HepG2 (cell line): ENCODE measurements around the gene IL1B. TPM values are rescaled to one million over a fixed set of nuclear protein-coding genes. Genes with fewer than 3 reads are reported as not detected.

Experiments used
- ATAC-seq: fragments of 200-7000 bp; cut with Tn5 transposase; 3 replicates; pipeline ENCODE4 v1.9.1; 2020; ENCODE audit warnings: mild to moderate bottlenecking, moderate library complexity
- BruUV-seq: library from RNA; stranded (reverse); fragments of 400-500 nt; replicated peaks from 2 replicates; lab custom pipeline; 2021; lab: Mats Ljungman, UMichigan
- CTCF ChIA-PET: fragments of 300-600 bp; formaldehyde crosslinking; extraction: SDS; loops from one replicate; lab custom pipeline; 2021; ENCODE audit warnings: low total read pairs, inconsistent platforms, low intra/inter-chr PET ratio; lab: Yijun Ruan, JAX
- POLR2A ChIA-PET: fragments of 350-600 bp; sonication (Branson Sonifier 250); formaldehyde crosslinking; loops from one replicate; lab custom pipeline; 2020; ENCODE audit warnings: antibody characterized with exemption, inconsistent platforms; lab: Yijun Ruan, JAX
- DNase-seq: peaks from one replicate; pipeline ENCODE4 v3.0.0-alpha.2; 2015; ENCODE audit warnings: low spot score
- FAIRE-seq: peaks from 3 replicates; lab custom pipeline; 2011; peaks lifted over from hg19 to GRCh38; lab: Jason Lieb, UNC
- H2AFZ ChIP-seq: one replicate; pipeline ENCODE4 v1.6.1; 2011; ENCODE audit warnings: low read length, inconsistent platforms
- H3K27ac ChIP-seq: fragments of 300-600 bp; 3 replicates; pipeline ENCODE4 v1.8.0; 2011; ENCODE audit warnings: mixed run types, mild to moderate bottlenecking, mixed read lengths, low read length, inconsistent platforms; ENCODE audit not compliant: insufficient read depth; ENCODE audit errors: extremely low read length
- H3K27me3 ChIP-seq, 2 experiments: fragments of 200-600 bp in 1 of 2; 2 replicates in 1 of 2; 3 replicates in 1 of 2; pipeline versions ENCODE4 v1.6.0 to v1.8.0; 2011; ENCODE audit warnings: low read length in 2 of 2, mild to moderate bottlenecking in 2 of 2, moderate library complexity in 2 of 2, inconsistent platforms in 1 of 2; ENCODE audit not compliant: insufficient read depth in 2 of 2, control insufficient read depth in 1 of 2
- H3K36me3 ChIP-seq, 2 experiments: fragments of 200-600 bp in 1 of 2; replicated peaks in 1 of 2; 2 replicates in 1 of 2; 3 replicates in 1 of 2; pipeline versions ENCODE4 v1.5.1 to v1.8.0; 2011; ENCODE audit warnings: low read length in 2 of 2, inconsistent platforms in 1 of 2; ENCODE audit not compliant: insufficient read depth in 2 of 2, control insufficient read depth in 1 of 2
- H3K4me1 ChIP-seq: 2 replicates; pipeline ENCODE4 v1.5.1; 2012; ENCODE audit warnings: low read length, inconsistent platforms; ENCODE audit not compliant: insufficient read depth
- H3K4me2 ChIP-seq: 2 replicates; pipeline ENCODE4 v1.6.0; 2011; ENCODE audit warnings: low read depth, low read length, inconsistent platforms
- H3K4me3 ChIP-seq, 3 experiments: fragments of 200-600 bp in 1 of 3; sonication (generic), shearing (Covaris generic) in 1 of 3; replicated peaks in 1 of 3; 2 replicates each; pipeline ENCODE4 v1.5.1; 2011 to 2016; ENCODE audit warnings: low read length in 3 of 3, inconsistent platforms in 2 of 3, low read depth in 2 of 3, mild to moderate bottlenecking in 2 of 3, control low read depth in 1 of 3, mixed read lengths in 1 of 3; ENCODE audit not compliant: insufficient read depth in 1 of 3
- H3K79me2 ChIP-seq: one replicate; pipeline ENCODE4 v1.6.1; 2011; ENCODE audit warnings: low read length, inconsistent platforms; ENCODE audit not compliant: insufficient read depth
- H3K9ac ChIP-seq: 2 replicates; pipeline ENCODE4 v1.6.0; 2011; ENCODE audit warnings: mild to moderate bottlenecking, low read depth, low read length, inconsistent platforms; ENCODE audit not compliant: insufficient read depth
- H3K9me3 ChIP-seq: 2 replicates; pipeline ENCODE4 v1.5.1; 2012; ENCODE audit warnings: mild to moderate bottlenecking, low read length
- H4K20me1 ChIP-seq: 2 replicates; pipeline ENCODE4 v1.6.0; 2011; ENCODE audit warnings: inconsistent platforms, mild to moderate bottlenecking, low read length, moderate library complexity; ENCODE audit not compliant: insufficient read depth
- ATF6 ChIP-seq: sonication (generic); formaldehyde crosslinking; conservative IDR thresholded peaks from 2 replicates; pipeline ENCODE4 v1.4.0; 2020; ENCODE audit warnings: missing genetic modification reagents
- ATF7 ChIP-seq, 2 experiments: fragments of 450-650 bp in 1 of 2; sonication (generic) in 1 of 2; formaldehyde crosslinking in 1 of 2; IDR thresholded peaks; 2 replicates each; pipeline versions ENCODE4 v1.4.0 to v1.6.1; 2016 to 2020; ENCODE audit warnings: antibody characterized with exemption in 1 of 2, mild to moderate bottlenecking in 1 of 2, missing genetic modification reagents in 1 of 2
- BCL3 ChIP-seq: sonication (generic); formaldehyde crosslinking; IDR thresholded peaks from 2 replicates; pipeline ENCODE4 v1.5.1; 2020; ENCODE audit warnings: mild to moderate bottlenecking, missing genetic modification reagents, moderate library complexity
- FLYWCH1 ChIP-seq: sonication (generic); formaldehyde crosslinking; IDR thresholded peaks from 2 replicates; pipeline ENCODE4 v1.8.1; 2023; ENCODE audit warnings: mild to moderate bottlenecking, missing genetic modification reagents
- NR2F6 ChIP-seq, 2 experiments: IDR thresholded peaks; 2 replicates each; pipeline ENCODE4 v1.6.1; 2016; ENCODE audit warnings: antibody characterized with exemption in 1 of 2, mild to moderate bottlenecking in 1 of 2
- PAF1 ChIP-seq: IDR thresholded peaks from 2 replicates; pipeline ENCODE4 v1.6.1; 2016; ENCODE audit warnings: missing genetic modification reagents, missing compliant biosample characterization
- PBX3 ChIP-seq: sonication (generic); formaldehyde crosslinking; IDR thresholded peaks from 2 replicates; pipeline ENCODE4 v1.8.1; 2023; ENCODE audit warnings: missing genetic modification reagents, inconsistent platforms, borderline replicate concordance
- PCBP2 ChIP-seq: fragments of 200-400 bp; formaldehyde crosslinking; optimal IDR thresholded peaks from 2 replicates; pipeline ENCODE3; 2018; ENCODE audit warnings: low read length, low read depth; ENCODE audit not compliant: poor library complexity, severe bottlenecking
- POLR2G ChIP-seq: fragments of 200-400 bp; formaldehyde crosslinking; IDR thresholded peaks from 2 replicates; pipeline ENCODE4 v1.6.1; 2018; ENCODE audit warnings: mild to moderate bottlenecking, low read depth, low read length, moderate library complexity
- ZNF326 ChIP-seq: sonication (generic); formaldehyde crosslinking; IDR thresholded peaks from 2 replicates; pipeline ENCODE4 v1.4.0; 2020; ENCODE audit warnings: missing genetic modification reagents, borderline replicate concordance
- ZNF737 ChIP-seq: sonication (generic); formaldehyde crosslinking; IDR thresholded peaks from 2 replicates; pipeline ENCODE4 v1.5.0; 2020; ENCODE audit warnings: missing genetic modification reagents, mild to moderate bottlenecking, borderline replicate concordance
- ZSCAN29 ChIP-seq: sonication (generic); formaldehyde crosslinking; conservative IDR thresholded peaks from 2 replicates; pipeline ENCODE4 v1.4.0; 2020; ENCODE audit warnings: mild to moderate bottlenecking, missing genetic modification reagents
- ZXDC ChIP-seq: sonication (generic); formaldehyde crosslinking; IDR thresholded peaks from 2 replicates; pipeline ENCODE4 v1.5.0; 2020; ENCODE audit warnings: mild to moderate bottlenecking, missing genetic modification reagents
- WGBS: methylation state at CpG from one replicate; pipeline ENCODE4 v1.1.6; 2017; ENCODE audit warnings: low lambda C conversion rate; 5-methylcytosine and 5-hydroxymethylcytosine counted together
- in situ Hi-C: cut with HindIII; loops from 2 replicates; pipeline ENCODE4 v1.10.0; 2017; ENCODE audit warnings: low pct_unique_long_range_greater_than_20kb; ENCODE audit not compliant: extremely low pct_ligation_motif_present
- intact Hi-C: fragments of 100-400 bp; cut with micrococcal nuclease; formaldehyde crosslinking; loops from one replicate; pipeline ENCODE4 v1.10.0; 2022; ENCODE audit not compliant: unreplicated experiment
- polyA plus RNA-seq, 8 experiments: library from polyadenylated mRNA; depleted of rRNA in 3 of 8; stranded (reverse) in 7 of 8; unstranded in 1 of 8; fragments of >200 nt; fragmentation: Illumina TruSeq in 4 of 8; extraction: Trizol in 4 of 8; gene quantifications; 2 replicates each; pipeline versions ENCODE4 v1.2.1 to v1.2.3, GENCODE V29; 2011 to 2016; ENCODE audit warnings: low read depth in 4 of 8, missing spikeins in 1 of 8, mixed read lengths in 1 of 8; ENCODE audit not compliant: insufficient read depth in 1 of 8
- total RNA-seq, 5 experiments: library from RNA; depleted of rRNA; stranded (reverse); fragments of >200 nt; fragmentation: Illumina TruSeq; extraction: Trizol; gene quantifications; 2 replicates each; pipeline ENCODE4 v1.2.3, GENCODE V29; 2016; ENCODE audit warnings: low read depth in 1 of 5
- TF ChIP-seq, protein P1 (sequence below): sonication (generic); formaldehyde crosslinking; IDR thresholded peaks from 2 replicates; pipeline ENCODE4 v1.8.1; 2023; ENCODE audit warnings: mild to moderate bottlenecking, inconsistent platforms, moderate library complexity, missing genetic modification reagents, borderline replicate concordance
- TF ChIP-seq, protein P2 (sequence below): IDR thresholded peaks from 2 replicates; pipeline ENCODE4 v1.6.1; 2016

The IL1B gene
- total and polyA plus RNA-seq, 2 of the 13 experiments (the other 11 are each of a cell fraction or from before 2014, with no cell fraction given) = 0.18 TPM; not detected in 1

- ATAC-seq (no peak), FAIRE-seq (no peak), DNase-seq (no peak)
- Histone ChIP-seq H3K27me3 (no peaks in the 10 kb centered on the region), H3K4me2 (no peak overlapping the region), H3K9me3 (no peaks in the 10 kb centered on the region), H3K9ac (no peak overlapping the region), H3K27ac (no peak overlapping the region), H3K4me3 (no peak overlapping the region), H3K4me1 (no peaks in the 10 kb centered on the region), H4K20me1 (no peaks in the 10 kb centered on the region), H3K36me3 (no peaks in the 10 kb centered on the region), H3K79me2 (no peaks in the 10 kb centered on the region), H2AFZ (no peak overlapping the region)
- CTCF ChIA-PET = no interaction called here
- no TSS peak for BruUV-seq
- POLR2A ChIA-PET = no interaction called here
- in situ Hi-C loops = no loop called here
- 93% methylated on average over 3 of the region's 3 CpGs for WGBS
- intact Hi-C loops = no loop called here
- TF ChIP-seq ATF6 (CRISPR knock-in tag) = no peak
- no peak for TF ChIP-seq ZSCAN29 (CRISPR knock-in tag)
- no peak for TF ChIP-seq PBX3 (CRISPR knock-in tag)
- no peak for TF ChIP-seq BCL3 (CRISPR knock-in tag)
- TF ChIP-seq ZXDC (CRISPR knock-in tag) = no peak
- no peak for TF ChIP-seq NR2F6 (IDR thresholded peaks at IDR 0.05)
- TF ChIP-seq NR2F6 (CRISPR knock-in tag; IDR thresholded peaks at IDR 0.05) = no peak
- no peak for TF ChIP-seq FLYWCH1 (CRISPR knock-in tag)
- no peak for TF ChIP-seq PCBP2
- TF ChIP-seq ATF7 (IDR thresholded peaks at IDR 0.05) = no peak
- TF ChIP-seq ATF7 (CRISPR knock-in tag; IDR thresholded peaks at IDR 0.05) = no peak
- no peak for TF ChIP-seq PAF1 (CRISPR knock-in tag)
- TF ChIP-seq, protein P1, sequence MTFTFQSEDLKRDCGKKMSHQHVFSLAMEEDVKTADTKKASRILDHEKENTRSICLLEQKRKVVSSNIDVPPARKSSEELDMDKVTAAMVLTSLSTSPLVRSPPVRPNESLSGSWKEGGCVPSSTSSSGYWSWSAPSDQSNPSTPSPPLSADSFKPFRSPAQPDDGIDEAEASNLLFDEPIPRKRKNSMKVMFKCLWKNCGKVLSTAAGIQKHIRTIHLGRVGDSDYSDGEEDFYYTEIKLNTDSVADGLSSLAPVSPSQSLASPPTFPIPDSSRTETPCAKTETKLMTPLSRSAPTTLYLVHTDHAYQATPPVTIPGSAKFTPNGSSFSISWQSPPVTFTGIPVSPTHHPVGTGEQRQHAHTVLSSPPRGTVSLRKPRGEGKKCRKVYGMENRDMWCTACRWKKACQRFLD (CRISPR knock-in tag) = no peak
- no peak for TF ChIP-seq ZNF737 (CRISPR knock-in tag)
- no peak for TF ChIP-seq POLR2G
- TF ChIP-seq ZNF326 = no peak
- TF ChIP-seq, protein P2, sequence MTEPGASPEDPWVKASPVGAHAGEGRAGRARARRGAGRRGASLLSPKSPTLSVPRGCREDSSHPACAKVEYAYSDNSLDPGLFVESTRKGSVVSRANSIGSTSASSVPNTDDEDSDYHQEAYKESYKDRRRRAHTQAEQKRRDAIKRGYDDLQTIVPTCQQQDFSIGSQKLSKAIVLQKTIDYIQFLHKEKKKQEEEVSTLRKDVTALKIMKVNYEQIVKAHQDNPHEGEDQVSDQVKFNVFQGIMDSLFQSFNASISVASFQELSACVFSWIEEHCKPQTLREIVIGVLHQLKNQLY (CRISPR knock-in tag) = no peak
Observed at GRCh38 chr2:112783187-112783714, 53.3 kb downstream of the IL1B start.
